IPS-18c (cell line): ENCODE measurements around the gene DCTN1.
"Not testable (repeated sequence)": the region's sequence is repeated elsewhere in the genome, so short reads cannot be mapped to it uniquely, and the experiment has no call there.

Source experiments
- H3K4me3 ChIP-seq: 2 replicates; pipeline ENCODE4 v1.7.0; 2013; ENCODE audit warnings: low read depth, mild to moderate bottlenecking, low read length, moderate library complexity; ENCODE audit not compliant: insufficient read depth
- H3K9me3 ChIP-seq: one replicate; pipeline ENCODE4 v1.6.1; 2013; ENCODE audit warnings: mild to moderate bottlenecking, low read length, moderate library complexity; ENCODE audit not compliant: control insufficient read depth, insufficient read depth

Gene DCTN1

GRCh38 chr2:74379851-74380789 lies at the start of gene DCTN1:
TSS of gene DCTN1 (minus strand) at chr2:74380311. CDS start at chr2:74380037, 274 bp downstream.
- peak within 1 kb of the TSS; percentile 35; the same call in 1 of the 2 replicates for H3K4me3 ChIP-seq
- H3K9me3 ChIP-seq, result no peaks in the 10 kb centered on the region

GRCh38 chr2:74428675-74429074 lies 48.6 kb upstream of the DCTN1 start:
- H3K4me3 ChIP-seq, result no peak overlapping the region
- no peaks in the 10 kb centered on the region for H3K9me3 ChIP-seq

- Histone ChIP-seq H3K4me3 (no peak overlapping the region), H3K9me3 (no peaks in the 10 kb centered on the region)
Observed at GRCh38 chr2:74427551-74427950, 47.4 kb upstream of the DCTN1 start.

GRCh38 chr2:74426181-74426758 lies 46.2 kb upstream of the DCTN1 start:
- Histone ChIP-seq H3K4me3 (no peak overlapping the region), H3K9me3 (no peaks in the 10 kb centered on the region)

GRCh38 chr2:74425523-74425922 lies 45.4 kb upstream of the DCTN1 start:
- H3K9me3 ChIP-seq, result no peaks in the 10 kb centered on the region
- no peak overlapping the region for H3K4me3 ChIP-seq

GRCh38 chr2:74424995-74425406 lies 44.9 kb upstream of the DCTN1 start:
- Histone ChIP-seq H3K4me3 (no peak overlapping the region), H3K9me3 (no peaks in the 10 kb centered on the region)

- Histone ChIP-seq H3K9me3 (no peaks in the 10 kb centered on the region), H3K4me3 (no peak overlapping the region)
Observed at GRCh38 chr2:74424139-74424992, 44.3 kb upstream of the DCTN1 start.

GRCh38 chr2:74423231-74424095 lies 43.4 kb upstream of the DCTN1 start:
- Histone ChIP-seq H3K4me3 (no peak overlapping the region), H3K9me3 (no peaks in the 10 kb centered on the region)

- no peaks in the 10 kb centered on the region for H3K9me3 ChIP-seq
- H3K4me3 ChIP-seq, result peak within 1 kb of the TSS; percentile 88
Observed at GRCh38 chr2:74421221-74421870, 41.2 kb upstream of the DCTN1 start, which contains the start of the genes C2orf81 and WDR54. TSS of gene C2orf81 (minus strand) at chr2:74421619. CDS start at chr2:74421560, 59 bp downstream. TSS of gene WDR54 (plus strand) at chr2:74421730. CDS start at chr2:74422154, 424 bp downstream.

GRCh38 chr2:74420443-74421103 lies 40.5 kb upstream of the DCTN1 start:
- H3K9me3 ChIP-seq, H3K4me3 ChIP-seq: not testable (repeated sequence)

- Histone ChIP-seq H3K4me3 (no peak overlapping the region), H3K9me3 (no peaks in the 10 kb centered on the region)
Observed at GRCh38 chr2:74420006-74420405, 39.9 kb upstream of the DCTN1 start.

GRCh38 chr2:74419345-74419744 lies 39.2 kb upstream of the DCTN1 start:
- H3K4me3 ChIP-seq, result no peak overlapping the region
- H3K9me3 ChIP-seq, result no peaks in the 10 kb centered on the region

- Histone ChIP-seq H3K4me3 (no peak overlapping the region), H3K9me3 (no peaks in the 10 kb centered on the region)
Observed at GRCh38 chr2:74418312-74418711, 38.2 kb upstream of the DCTN1 start.

GRCh38 chr2:74417763-74418162 lies 37.7 kb upstream of the DCTN1 start:
- Histone ChIP-seq H3K9me3 (no peaks in the 10 kb centered on the region), H3K4me3 (no peak overlapping the region)

- Histone ChIP-seq H3K4me3 (no peak overlapping the region), H3K9me3 (no peaks in the 10 kb centered on the region)
Observed at GRCh38 chr2:74417197-74417596, 37.1 kb upstream of the DCTN1 start.

GRCh38 chr2:74416778-74417177 lies 36.7 kb upstream of the DCTN1 start:
- Histone ChIP-seq H3K4me3 (no peak overlapping the region), H3K9me3 (no peaks in the 10 kb centered on the region)
